ENCODE data around the gene ETFDH.
A peak's percentile ranks its signal among the peaks of the same experiment; 100 is the strongest.

The ETFDH gene

GRCh38 chr4:158671915-158672806 lies at the start of gene ETFDH:
Gene ETFDH (plus strand): TSS chr4:158672296. CDS start chr4:158672457, 161 bp downstream.
- peak within 1 kb of the TSS; percentile 78 for H3K4me3 ChIP-seq (ENCODE audit: low read depth, low read length)
- TF ChIP-seq, protein P1, sequence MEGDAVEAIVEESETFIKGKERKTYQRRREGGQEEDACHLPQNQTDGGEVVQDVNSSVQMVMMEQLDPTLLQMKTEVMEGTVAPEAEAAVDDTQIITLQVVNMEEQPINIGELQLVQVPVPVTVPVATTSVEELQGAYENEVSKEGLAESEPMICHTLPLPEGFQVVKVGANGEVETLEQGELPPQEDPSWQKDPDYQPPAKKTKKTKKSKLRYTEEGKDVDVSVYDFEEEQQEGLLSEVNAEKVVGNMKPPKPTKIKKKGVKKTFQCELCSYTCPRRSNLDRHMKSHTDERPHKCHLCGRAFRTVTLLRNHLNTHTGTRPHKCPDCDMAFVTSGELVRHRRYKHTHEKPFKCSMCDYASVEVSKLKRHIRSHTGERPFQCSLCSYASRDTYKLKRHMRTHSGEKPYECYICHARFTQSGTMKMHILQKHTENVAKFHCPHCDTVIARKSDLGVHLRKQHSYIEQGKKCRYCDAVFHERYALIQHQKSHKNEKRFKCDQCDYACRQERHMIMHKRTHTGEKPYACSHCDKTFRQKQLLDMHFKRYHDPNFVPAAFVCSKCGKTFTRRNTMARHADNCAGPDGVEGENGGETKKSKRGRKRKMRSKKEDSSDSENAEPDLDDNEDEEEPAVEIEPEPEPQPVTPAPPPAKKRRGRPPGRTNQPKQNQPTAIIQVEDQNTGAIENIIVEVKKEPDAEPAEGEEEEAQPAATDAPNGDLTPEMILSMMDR (IDR thresholded peaks at IDR 0.05; ENCODE audit: borderline replicate concordance, insufficient read depth, low read depth, low read length): peak; percentile 71

DNA sequence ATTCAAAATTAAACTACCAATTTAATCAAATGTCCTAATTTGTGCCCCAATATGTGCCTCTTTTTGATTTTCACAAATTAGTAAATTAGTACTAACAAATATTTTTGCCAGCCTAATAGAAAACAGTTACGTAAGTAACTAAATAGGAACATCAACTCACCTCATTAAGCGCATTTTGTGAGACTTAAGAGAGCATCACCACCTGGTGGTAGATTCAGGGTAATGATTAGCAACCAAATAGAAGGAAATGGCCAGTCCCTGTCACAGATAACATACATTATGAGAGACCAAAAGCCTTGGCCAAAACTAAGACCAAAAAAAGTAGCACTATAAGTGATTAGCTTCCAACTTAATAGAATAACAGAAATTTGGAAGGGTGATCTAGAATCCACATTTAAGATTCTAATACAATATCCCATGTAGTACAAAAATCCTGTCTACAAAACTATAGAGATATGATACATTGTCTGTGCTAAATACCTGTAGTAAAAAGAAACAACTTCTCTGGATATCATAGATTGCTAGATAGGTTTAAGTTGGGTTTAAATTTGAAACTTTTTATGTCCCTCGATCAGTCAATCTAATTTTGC lies 47.1 kb upstream of the ETFDH start:
- no peak overlapping the region for H3K4me3 ChIP-seq (ENCODE audit: low read depth, low read length)
- TF ChIP-seq, protein P1 (IDR thresholded peaks at IDR 0.05; ENCODE audit: borderline replicate concordance, insufficient read depth, low read depth, low read length): peak; percentile 52; the same call in 1 of the 2 replicates

DNA sequence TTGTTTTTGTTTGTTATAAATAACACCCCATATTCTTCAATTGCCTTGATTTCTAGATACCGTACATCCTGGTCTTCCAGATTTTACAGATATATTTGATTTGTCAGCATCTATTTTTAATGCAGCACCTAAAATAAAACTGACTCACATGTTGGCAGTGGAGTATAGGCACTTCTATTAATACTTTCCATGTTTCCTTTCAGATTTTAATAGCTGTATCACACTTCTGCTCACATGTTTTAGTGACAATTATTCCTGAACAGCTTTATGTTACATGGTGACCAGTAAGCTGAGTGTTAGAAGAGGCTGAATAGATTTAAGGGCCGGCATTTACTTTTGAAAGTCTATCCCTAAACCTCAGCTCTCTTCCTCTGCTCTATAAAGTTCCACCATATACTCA lies 46.6 kb upstream of the ETFDH start:
- TF ChIP-seq, protein P1 (IDR thresholded peaks at IDR 0.05; ENCODE audit: borderline replicate concordance, insufficient read depth, low read depth, low read length): no peak
- H3K4me3 ChIP-seq (ENCODE audit: low read depth, low read length): no peak overlapping the region

GRCh38 chr4:158630893-158631292 lies 41.2 kb upstream of the ETFDH start:
- TF ChIP-seq, protein P1 (IDR thresholded peaks at IDR 0.05; ENCODE audit: borderline replicate concordance, insufficient read depth, low read depth, low read length): no peak
- no peak overlapping the region for H3K4me3 ChIP-seq (ENCODE audit: low read depth, low read length)

- no peak overlapping the region for H3K4me3 ChIP-seq (ENCODE audit: low read depth, low read length)
- TF ChIP-seq, protein P1 (IDR thresholded peaks at IDR 0.05; ENCODE audit: borderline replicate concordance, insufficient read depth, low read depth, low read length): no peak
Measured at GRCh38 chr4:158636619-158637018, 35.5 kb upstream of the ETFDH start.

GRCh38 chr4:158644356-158644755 lies 27.7 kb upstream of the ETFDH start:
- TF ChIP-seq, protein P1 (IDR thresholded peaks at IDR 0.05; ENCODE audit: borderline replicate concordance, insufficient read depth, low read depth, low read length): no peak
- H3K4me3 ChIP-seq (ENCODE audit: low read depth, low read length): no peak overlapping the region
